Kidney (tissue), 14 donors: Measurements from ENCODE around the gene FBXL17. TPM values are rescaled to one million over a fixed set of nuclear protein-coding genes. Genes with fewer than 3 reads are reported as not detected.

ENCODE experiments used
- DNase-seq, 5 donors: peaks; one replicate each; pipeline ENCODE4 v3.0.0-alpha.2; 2013 to 2020
- FAIRE-seq: peaks from 2 replicates; lab custom pipeline; 2012; peaks lifted over from hg19 to GRCh38; lab: Jason Lieb, UNC
- H3K27ac ChIP-seq, 2 donors: one replicate each; pipeline ENCODE4 v1.7.0; 2013; ENCODE audit warnings: low read depth in 2 of 2, low read length in 2 of 2, inconsistent platforms in 1 of 2
- H3K27me3 ChIP-seq: one replicate; pipeline ENCODE4 v1.7.1; 2013; ENCODE audit warnings: low read length, inconsistent platforms; ENCODE audit not compliant: control insufficient read depth, insufficient read depth
- H3K36me3 ChIP-seq, 3 donors: one replicate each; pipeline versions ENCODE4 v1.7.0 to v1.7.1; 2013; ENCODE audit warnings: low read length in 3 of 3, control low read depth in 1 of 3, inconsistent platforms in 1 of 3; ENCODE audit not compliant: insufficient read depth in 3 of 3, control insufficient read depth in 2 of 3
- H3K4me1 ChIP-seq, 3 donors: one replicate each; pipeline versions ENCODE4 v1.7.0 to v1.7.1; 2013; ENCODE audit warnings: low read length in 3 of 3, inconsistent platforms in 1 of 3, low read depth in 1 of 3; ENCODE audit not compliant: control insufficient read depth in 2 of 3, insufficient read depth in 2 of 3
- H3K4me3 ChIP-seq, 3 donors: one replicate each; pipeline versions ENCODE4 v1.7.0 to v1.8.1; 2013; ENCODE audit warnings: low read length in 3 of 3, control low read depth in 1 of 3, inconsistent platforms in 1 of 3
- H3K9ac ChIP-seq, 3 donors: one replicate each; pipeline versions ENCODE4 v1.7.0 to v1.7.1; 2013; ENCODE audit warnings: low read length in 3 of 3, control low read depth in 1 of 3, inconsistent platforms in 1 of 3
- H3K9me3 ChIP-seq, 3 donors: one replicate each; pipeline versions ENCODE4 v1.7.0 to v1.7.1; 2013; ENCODE audit warnings: low read length in 3 of 3, control low read depth in 1 of 3, inconsistent platforms in 1 of 3; ENCODE audit not compliant: control insufficient read depth in 2 of 3, insufficient read depth in 1 of 3
- intact Hi-C: fragments of 100-400 bp; cut with DNase I; formaldehyde crosslinking; loops from one replicate; pipeline ENCODE4 v1.11.1; 2022
- polyA plus RNA-seq: library from polyadenylated mRNA; stranded (reverse); fragments of 350-450 nt; fragmentation: Illumina TruSeq; extraction: RNeasy Lipid Tissue Mini Kit (QIAGEN cat#74804); gene quantifications from one replicate; pipeline ENCODE4 v1.2.3, GENCODE V29; 2014; ENCODE audit warnings: low read depth, low replicate concordance; ENCODE audit not compliant: insufficient read depth
- total RNA-seq: library from RNA; stranded (reverse); fragmentation: NEBNext Ultra II Directional; extraction: Animal tissue kit (Norgen Biotek cat#: 25700); gene quantifications from one replicate; pipeline ENCODE4 v1.2.1, GENCODE V29; 2021
- TF ChIP-seq, protein P1 (sequence below): IDR thresholded peaks from 3 replicates; pipeline ENCODE4 v1.5.1; 2012; ENCODE audit warnings: mild to moderate bottlenecking, moderate library complexity, borderline replicate concordance; ENCODE audit not compliant: insufficient read depth; ENCODE audit errors: extremely low read depth
- donor health status: control.
- donor health status: control.
- donor health status: control.
- donor health status: control.
- donor health status: control.
- donor health status: DM: yes; HTN: yes; CAD: no.
- donor health status: Normal renal cell carcinoma (clear cell type).

FBXL17 gene
- total and polyA plus RNA-seq, 2 donors from 2014 or later, result 11.7 to 26.5 TPM

DNA sequence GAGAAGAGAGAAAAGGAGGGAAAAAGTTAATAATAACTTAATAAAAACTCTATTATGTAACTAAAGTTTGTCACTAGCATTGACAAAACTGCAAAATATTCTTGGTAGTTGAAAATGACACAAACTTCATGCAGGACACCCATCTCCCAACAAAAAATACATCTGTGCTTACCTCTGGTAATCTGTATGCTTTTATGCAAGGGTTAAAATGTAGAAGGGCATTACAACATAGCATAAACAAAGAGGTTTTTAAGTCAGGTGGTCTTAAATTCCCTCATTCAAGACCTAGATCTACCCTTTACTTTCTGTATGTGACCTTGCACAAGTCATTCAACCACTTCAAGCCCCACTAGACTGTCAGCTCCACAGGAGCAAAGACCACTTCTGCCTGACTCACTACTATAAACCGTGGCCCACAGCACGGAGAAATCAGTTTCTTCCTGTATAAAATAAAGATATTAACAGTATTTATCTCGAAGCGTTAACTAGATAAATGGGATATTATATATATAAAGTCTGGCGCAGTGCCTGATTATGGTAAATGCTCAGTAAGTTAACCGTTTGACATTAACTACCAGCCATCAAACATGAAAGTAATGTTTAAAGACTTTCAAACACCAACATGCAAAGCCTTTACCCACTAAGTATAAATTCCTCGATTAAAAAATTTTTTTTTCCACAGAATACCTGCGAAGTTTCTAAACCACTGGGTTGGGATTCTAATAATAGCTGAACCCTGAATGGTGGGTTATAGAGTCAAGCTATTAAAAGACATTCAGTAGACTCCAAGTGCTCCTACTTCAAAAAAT lies 2.0 kb downstream of the FBXL17 start:
- intact Hi-C loops, result no loop called here
- Histone ChIP-seq H3K4me1 (peaks cover 0 to 6% (median 4%) of the 10 kb centered on the region in 3 donors), H3K9ac (peak overlapping the region; percentile 37 to 82 (median 41)), H3K9me3 (peaks cover 0 to 9% (median 3%) of the 10 kb centered on the region in 3 donors), H3K36me3 (no peaks in the 10 kb centered on the region), H3K4me3 (peak overlapping the region; percentile 65 to 89 (median 77)), H3K27me3 (no peaks in the 10 kb centered on the region), H3K27ac (peak overlapping the region; percentile 32 to 81)
- TF ChIP-seq, protein P1, sequence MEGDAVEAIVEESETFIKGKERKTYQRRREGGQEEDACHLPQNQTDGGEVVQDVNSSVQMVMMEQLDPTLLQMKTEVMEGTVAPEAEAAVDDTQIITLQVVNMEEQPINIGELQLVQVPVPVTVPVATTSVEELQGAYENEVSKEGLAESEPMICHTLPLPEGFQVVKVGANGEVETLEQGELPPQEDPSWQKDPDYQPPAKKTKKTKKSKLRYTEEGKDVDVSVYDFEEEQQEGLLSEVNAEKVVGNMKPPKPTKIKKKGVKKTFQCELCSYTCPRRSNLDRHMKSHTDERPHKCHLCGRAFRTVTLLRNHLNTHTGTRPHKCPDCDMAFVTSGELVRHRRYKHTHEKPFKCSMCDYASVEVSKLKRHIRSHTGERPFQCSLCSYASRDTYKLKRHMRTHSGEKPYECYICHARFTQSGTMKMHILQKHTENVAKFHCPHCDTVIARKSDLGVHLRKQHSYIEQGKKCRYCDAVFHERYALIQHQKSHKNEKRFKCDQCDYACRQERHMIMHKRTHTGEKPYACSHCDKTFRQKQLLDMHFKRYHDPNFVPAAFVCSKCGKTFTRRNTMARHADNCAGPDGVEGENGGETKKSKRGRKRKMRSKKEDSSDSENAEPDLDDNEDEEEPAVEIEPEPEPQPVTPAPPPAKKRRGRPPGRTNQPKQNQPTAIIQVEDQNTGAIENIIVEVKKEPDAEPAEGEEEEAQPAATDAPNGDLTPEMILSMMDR, result no peak
- no peak for FAIRE-seq
- DNase-seq, result peak in 2 of 5 donors; percentile 29 to 44

DNA sequence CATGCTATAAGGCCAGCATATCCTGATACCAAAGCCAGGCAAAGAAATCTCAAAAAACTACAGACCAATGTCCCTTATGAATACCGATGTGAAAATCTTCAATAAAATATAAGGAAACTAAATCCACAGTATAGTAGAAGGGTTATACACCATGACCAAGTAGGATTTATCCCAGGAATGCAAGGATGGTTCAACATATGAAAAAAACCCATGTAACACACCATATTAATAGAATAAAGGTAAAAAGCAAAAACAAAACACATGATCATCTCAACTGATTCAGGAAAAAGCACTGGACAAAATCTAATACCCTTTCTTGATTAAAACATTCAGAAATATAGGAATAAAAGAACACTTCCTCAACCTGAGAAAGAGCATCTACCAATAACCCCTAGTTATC lies 6.1 kb downstream of the FBXL17 start:
- H3K27ac ChIP-seq, result no peak overlapping the region

GRCh38 chr5:108373426-108373825 lies 8.5 kb downstream of the FBXL17 start:
- intact Hi-C loops, result no loop called here

More for the DNA sequence above, 6.1 kb downstream of the FBXL17 start:
- DNase-seq (no peak), FAIRE-seq (no peak)
- Histone ChIP-seq H3K4me3 (no peak overlapping the region), H3K27me3 (no peaks in the 10 kb centered on the region), H3K36me3 (no peaks in the 10 kb centered on the region), H3K9ac (no peak overlapping the region), H3K9me3 (peaks cover 0 to 21% (median 11%) of the 10 kb centered on the region in 3 donors), H3K4me1 (peaks cover 0 to 3% (median 0%) of the 10 kb centered on the region in 3 donors)
- TF ChIP-seq, protein P1, result no peak
- intact Hi-C loops, result no loop called here

More at GRCh38 chr5:108373426-108373825, 8.5 kb downstream of the FBXL17 start:
- Histone ChIP-seq H3K4me1 (peaks cover 0 to under 1% (median 0%) of the 10 kb centered on the region in 3 donors), H3K4me3 (no peak overlapping the region), H3K9me3 (peaks cover 0 to 21% (median 11%) of the 10 kb centered on the region in 3 donors), H3K27me3 (no peaks in the 10 kb centered on the region), H3K27ac (no peak overlapping the region), H3K9ac (no peak overlapping the region), H3K36me3 (no peaks in the 10 kb centered on the region)
- FAIRE-seq (no peak), DNase-seq (no peak)
- TF ChIP-seq, protein P1, result no peak
